GM18508 (cell line): Measurements from ENCODE around the gene ESYT2.

ENCODE experiments used
- ATAC-seq: cut with Tn5 transposase; IDR thresholded peaks from one replicate; pipeline ENCODE4 v1.9.1; 2021; ENCODE audit warnings: moderate number of reproducible peaks; ENCODE audit not compliant: insufficient read depth, unreplicated experiment

ESYT2 gene

DNA sequence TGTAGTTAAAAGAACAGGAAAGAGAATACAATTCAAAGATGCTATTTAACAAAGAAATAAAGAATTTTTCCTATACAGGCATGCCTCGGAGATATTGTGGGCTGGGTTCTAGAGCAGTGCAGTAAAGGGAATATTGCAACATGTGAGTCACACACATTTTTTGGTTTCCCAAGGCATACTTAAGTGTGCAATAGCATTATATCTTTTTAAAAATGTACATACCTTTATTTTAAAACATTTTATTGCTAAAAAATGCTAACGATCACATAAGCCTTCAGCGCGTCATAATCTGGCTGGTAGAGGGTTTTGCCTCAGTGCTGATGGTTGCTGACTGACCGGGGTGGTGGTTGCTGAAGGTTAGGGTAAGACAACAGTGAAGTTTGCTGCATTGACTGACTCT, 54.4 kb downstream of the ESYT2 start:
- ATAC-seq: no peak

- no peak for ATAC-seq
These were observed 56.4 kb downstream of the ESYT2 start for GRCh38 chr7:158772916-158773315.

DNA sequence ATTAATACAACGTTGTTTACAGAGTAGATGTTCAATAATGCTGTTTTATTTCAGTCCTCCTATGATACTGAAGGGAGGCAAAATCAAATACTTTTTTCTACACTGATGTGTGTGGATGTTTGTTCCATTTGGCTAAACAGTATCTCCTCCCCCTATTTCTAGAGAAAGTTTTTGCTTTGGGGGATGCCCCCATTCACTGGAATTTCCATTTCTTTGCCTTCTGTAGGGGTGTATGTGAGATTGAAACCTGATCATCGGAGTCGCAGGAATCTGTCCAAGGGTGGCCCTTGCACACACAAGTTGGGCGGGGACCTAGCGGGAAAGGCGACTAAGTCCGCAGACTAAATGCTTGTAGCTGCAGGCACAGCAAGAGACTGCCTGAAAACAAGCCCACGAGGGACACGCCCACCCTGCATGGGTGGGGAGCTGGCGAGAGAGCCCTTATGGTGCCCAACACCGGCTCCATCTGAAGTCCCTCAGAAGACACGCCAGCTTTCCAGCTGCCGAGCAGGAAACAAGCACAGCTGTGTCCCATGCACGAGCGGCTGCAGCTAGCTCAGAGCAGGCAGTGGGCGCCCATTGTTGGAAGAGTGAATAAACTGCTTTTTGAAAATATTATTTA, 58.0 kb downstream of the ESYT2 start:
- no peak for ATAC-seq

GRCh38 chr7:158767707-158768106, 61.6 kb downstream of the ESYT2 start:
- ATAC-seq: no peak

DNA sequence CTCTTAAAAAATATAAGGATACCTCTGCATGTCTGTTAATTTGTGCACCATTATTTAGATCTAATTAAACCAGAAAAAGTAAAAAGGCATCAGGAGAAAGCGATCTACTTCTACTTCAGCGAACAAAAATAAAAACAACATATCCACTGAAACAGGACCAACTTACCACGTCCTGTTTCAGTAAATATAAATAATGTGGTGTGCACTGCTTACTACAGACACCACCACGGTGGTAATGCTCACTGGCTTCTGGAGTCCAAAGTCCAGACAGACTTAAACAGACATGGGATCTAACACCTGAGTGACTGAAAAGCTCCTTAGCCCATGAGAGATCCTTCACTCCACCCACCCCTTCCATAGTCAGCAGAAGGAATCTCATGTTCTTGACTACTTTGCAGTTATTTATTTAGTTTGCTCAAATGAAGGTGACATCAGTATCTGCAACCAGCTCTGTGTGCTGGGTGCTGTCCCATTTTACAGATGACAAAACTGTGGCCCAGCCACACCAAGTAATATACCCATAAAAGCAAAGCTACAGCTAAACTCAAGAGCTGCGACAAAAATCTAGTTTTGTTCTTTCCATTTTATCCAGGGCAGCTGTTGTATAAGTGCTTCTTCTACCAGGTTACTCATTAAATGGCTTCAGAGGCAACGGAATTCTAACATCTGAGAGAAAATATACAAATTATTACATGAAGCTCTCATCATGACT, 62.6 kb downstream of the ESYT2 start:
- ATAC-seq: no peak

- no peak for ATAC-seq
These were observed 64.3 kb downstream of the ESYT2 start for GRCh38 chr7:158765020-158765419.

DNA sequence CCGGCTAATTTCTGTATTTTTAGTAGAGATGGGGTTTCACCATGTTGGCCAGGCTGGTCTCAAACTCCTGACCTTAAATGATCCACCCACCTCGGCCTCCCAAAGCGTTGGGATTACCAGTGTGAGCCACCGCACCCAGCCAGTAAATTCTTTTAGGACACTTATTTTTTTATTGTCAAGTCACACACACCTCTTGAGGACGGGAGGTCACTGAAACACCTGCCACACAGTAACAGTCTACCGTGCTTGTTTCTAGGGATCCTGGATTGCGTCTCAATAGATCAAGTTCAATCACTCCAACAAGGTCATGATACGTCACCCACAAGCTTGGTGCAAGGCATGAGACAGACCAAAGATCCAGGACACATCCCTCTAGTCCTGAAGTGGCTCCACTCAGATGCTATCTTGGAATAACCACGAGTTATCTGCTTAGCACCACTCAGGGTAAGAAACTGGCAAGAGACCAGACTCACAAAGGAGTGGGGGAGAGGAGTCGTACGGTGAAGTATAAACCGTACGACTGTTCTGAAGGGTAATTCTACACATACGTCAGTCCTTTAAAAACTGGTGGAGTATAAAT, 65.8 kb downstream of the ESYT2 start:
- no peak for ATAC-seq

DNA sequence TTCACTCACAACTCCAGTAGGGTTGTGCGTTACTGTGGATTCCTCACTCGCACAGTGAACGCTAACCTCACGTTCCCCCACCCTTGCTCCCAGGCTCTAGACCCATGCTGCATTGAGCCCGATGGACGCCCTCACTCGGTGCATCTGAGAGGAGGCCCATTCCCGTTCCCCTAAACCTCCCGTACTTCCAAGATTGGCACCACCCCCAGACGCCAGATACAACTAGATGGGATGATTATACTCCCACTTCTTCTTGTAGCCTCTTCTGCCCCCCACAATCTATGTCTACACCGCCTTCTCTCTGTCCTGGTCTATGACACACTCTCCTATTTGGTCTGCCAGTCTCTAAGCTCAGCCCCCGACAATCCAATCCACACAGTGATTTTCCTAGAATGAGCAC, 67.4 kb downstream of the ESYT2 start:
- ATAC-seq: no peak

- ATAC-seq: no peak
These were observed 68.4 kb downstream of the ESYT2 start for GRCh38 chr7:158760936-158761335.

DNA sequence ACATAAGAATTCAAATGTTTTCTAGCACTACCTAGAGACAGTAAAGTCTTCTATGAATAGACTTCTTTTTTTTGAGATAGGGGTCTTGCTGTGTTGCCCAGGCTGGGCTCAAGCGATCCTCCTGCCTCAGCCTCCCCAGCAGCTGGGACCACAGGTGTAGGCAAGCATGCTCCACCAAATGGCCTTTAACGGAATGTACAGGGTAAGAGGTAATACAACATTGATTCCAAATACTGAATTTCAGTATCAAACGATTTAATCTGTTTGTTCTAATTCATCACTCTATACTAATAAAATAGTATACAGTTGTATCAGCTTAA, 68.9 kb downstream of the ESYT2 start:
- ATAC-seq: no peak

GRCh38 chr7:158759749-158760444, 69.4 kb downstream of the ESYT2 start:
- ATAC-seq: no peak

DNA sequence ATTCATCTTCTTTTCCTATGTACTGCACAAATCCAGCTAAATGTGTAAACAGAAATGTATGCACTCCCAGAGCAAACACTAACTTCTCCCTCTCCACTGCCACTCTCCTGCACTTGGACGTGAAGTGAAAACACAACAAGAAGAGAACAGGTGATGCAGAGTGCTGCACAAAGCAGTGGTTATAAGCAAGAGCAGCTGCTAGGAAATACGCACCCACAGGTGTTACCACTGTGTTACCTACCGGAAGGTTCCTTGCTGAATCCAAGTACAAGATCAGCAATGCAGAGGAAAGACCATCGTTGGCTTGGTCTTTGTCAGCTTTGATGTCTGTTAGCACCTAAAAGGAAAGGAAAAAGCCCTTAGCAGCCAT, 70.1 kb downstream of the ESYT2 start:
- no peak for ATAC-seq

DNA sequence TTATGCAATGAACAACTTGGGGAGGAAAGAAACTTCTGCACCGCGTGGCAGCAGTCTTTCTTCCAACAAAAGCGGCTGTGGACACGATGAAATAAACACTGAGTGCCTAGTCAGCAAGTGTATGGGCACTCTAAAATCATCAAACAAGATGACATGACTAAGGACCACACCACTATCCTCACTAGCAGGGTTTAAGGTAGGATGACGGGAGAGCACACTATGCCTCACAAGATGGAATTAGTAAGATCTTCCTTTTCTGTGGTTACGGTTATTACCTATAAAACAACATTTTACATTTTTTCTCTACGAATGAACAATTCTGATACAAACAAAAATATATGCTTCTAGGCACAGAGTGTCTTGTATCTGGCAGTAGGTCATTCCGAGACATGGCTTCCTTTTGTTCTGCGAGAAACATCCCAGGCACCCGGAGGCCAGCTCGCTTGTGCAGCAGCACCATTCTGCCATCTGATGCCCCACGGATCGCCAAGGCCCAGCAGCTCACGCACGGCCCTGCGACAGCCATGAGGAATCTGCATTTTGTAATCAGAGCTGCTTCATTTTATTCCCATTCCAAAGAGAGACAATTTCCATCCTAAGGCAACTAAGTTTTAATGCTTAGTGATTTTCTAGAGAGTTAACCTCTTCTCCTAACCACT, 70.6 kb downstream of the ESYT2 start:
- ATAC-seq: no peak

GRCh38 chr7:158757404-158757989, 71.8 kb downstream of the ESYT2 start:
- no peak for ATAC-seq

- ATAC-seq: no peak
These were observed 74.4 kb downstream of the ESYT2 start for GRCh38 chr7:158754746-158755444.

DNA sequence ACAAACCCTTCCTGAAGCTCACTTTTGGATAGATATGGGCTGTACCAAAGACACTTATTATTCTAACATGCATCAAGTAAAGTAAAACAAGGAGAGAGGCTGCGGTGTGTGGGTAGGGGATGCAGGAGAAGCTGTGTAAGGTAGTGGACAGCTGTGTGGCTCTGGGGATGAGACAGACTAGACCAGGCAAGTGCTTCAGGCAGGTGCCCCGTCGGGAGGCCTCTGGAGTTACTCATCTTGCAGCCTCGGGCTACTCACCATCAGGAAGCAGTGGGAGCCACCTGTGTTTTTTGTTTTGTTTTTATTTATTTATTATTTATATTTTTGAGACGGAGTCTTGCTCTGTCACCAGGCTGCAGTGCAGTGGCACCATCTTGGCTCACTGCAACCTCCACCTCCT, 75.4 kb downstream of the ESYT2 start:
- ATAC-seq: no peak

DNA sequence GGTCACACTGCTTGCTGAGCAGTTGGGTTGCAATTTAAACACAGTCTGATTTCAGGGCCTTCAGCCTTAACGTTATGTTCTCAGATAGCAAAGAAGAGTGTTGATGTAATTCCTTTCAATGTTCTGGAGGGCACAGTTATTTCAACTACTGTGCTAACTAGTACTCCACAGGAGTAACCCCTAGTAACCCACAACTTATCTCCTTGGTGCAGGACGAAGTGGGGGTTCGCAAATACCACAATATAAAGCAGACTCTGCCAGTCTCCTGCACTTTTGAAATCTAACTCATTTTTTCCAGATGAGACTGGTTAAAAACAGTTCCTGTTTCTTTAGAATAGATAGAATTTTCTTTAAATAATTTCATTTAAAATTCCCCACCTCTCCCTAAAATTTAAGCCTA, 77.6 kb downstream of the ESYT2 start:
- no peak for ATAC-seq

- ATAC-seq: no peak
These were observed 78.1 kb downstream of the ESYT2 start for GRCh38 chr7:158751199-158751598.

- no peak for ATAC-seq
These were observed 78.6 kb downstream of the ESYT2 start for GRCh38 chr7:158750702-158751101.

GRCh38 chr7:158749396-158749795, 79.9 kb downstream of the ESYT2 start:
- no peak for ATAC-seq
